Karpas-422 (cell line): ENCODE measurements around the gene TRPM3. TPM values are rescaled to one million over a fixed set of nuclear protein-coding genes. Genes with fewer than 3 reads are reported as not detected.
"Not testable (repeated sequence)": the region's sequence is repeated elsewhere in the genome, so short reads cannot be mapped to it uniquely, and the experiment has no call there.

Experiments used
- DNase-seq: peaks from one replicate; pipeline ENCODE4 v3.0.0-alpha.2; 2015
- H2AFZ ChIP-seq: fragments of 200-600 bp; sonication (generic); 2 replicates; pipeline ENCODE4 v1.6.1; 2014; ENCODE audit warnings: antibody characterized with exemption, low read length, mixed read lengths
- H3K27ac ChIP-seq: fragments of 200-600 bp; sonication (generic); 2 replicates; pipeline ENCODE4 v1.5.1; 2014; ENCODE audit warnings: mild to moderate bottlenecking, low read length, moderate library complexity
- H3K27me3 ChIP-seq: fragments of 200-600 bp; sonication (generic); 2 replicates; pipeline ENCODE4 v1.6.1; 2014; ENCODE audit warnings: low read length, mixed read lengths
- H3K36me3 ChIP-seq: fragments of 200-600 bp; sonication (generic); 2 replicates; pipeline ENCODE4 v1.6.1; 2014; ENCODE audit warnings: low read length, mixed read lengths; ENCODE audit not compliant: insufficient read depth
- H3K4me1 ChIP-seq: fragments of 200-600 bp; sonication (generic); 2 replicates; pipeline ENCODE4 v1.6.1; 2014; ENCODE audit warnings: mild to moderate bottlenecking, low read length, mixed read lengths
- H3K4me2 ChIP-seq: fragments of 200-600 bp; sonication (generic); 2 replicates; pipeline ENCODE4 v1.6.1; 2014; ENCODE audit warnings: low read length, low read depth, mild to moderate bottlenecking; ENCODE audit not compliant: poor library complexity, severe bottlenecking
- H3K4me3 ChIP-seq: fragments of 200-600 bp; sonication (generic); 2 replicates; pipeline ENCODE4 v1.5.1; 2014; ENCODE audit warnings: mild to moderate bottlenecking, antibody characterized with exemption, low read length, mixed read lengths
- H3K79me2 ChIP-seq: fragments of 200-600 bp; sonication (generic); 2 replicates; pipeline ENCODE4 v1.6.1; 2014; ENCODE audit warnings: mild to moderate bottlenecking, low read length, mixed read lengths
- H3K9ac ChIP-seq: fragments of 200-600 bp; sonication (generic); 2 replicates; pipeline ENCODE4 v1.6.0; 2014; ENCODE audit warnings: low read length
- H3K9me2 ChIP-seq: fragments of 200-600 bp; sonication (generic), shearing (Covaris generic); replicated peaks from 2 replicates; pipeline ENCODE4 v1.6.0; 2014; ENCODE audit warnings: mild to moderate bottlenecking, low read length, moderate library complexity; ENCODE audit not compliant: insufficient read depth
- H3K9me3 ChIP-seq: fragments of 300-700, 200-600 bp; sonication (generic); 2 replicates; pipeline ENCODE4 v1.6.1; 2014; ENCODE audit warnings: low read length, mixed read lengths
- H4K20me1 ChIP-seq: fragments of 200-600 bp; sonication (generic); 2 replicates; pipeline ENCODE4 v1.6.1; 2014; ENCODE audit warnings: mild to moderate bottlenecking, antibody characterized with exemption, low read length, low read depth; ENCODE audit not compliant: insufficient read depth
- total RNA-seq: library from RNA; depleted of rRNA; stranded (reverse); fragments of >200 nt; shearing (Covaris generic); gene quantifications from 2 replicates; pipeline ENCODE4 v1.2.3, GENCODE V29; 2014; ENCODE audit warnings: low replicate concordance

Gene TRPM3
- total RNA-seq, 1 experiment from 2014 or later = not detected

GRCh38 chr9:70987986-70988385, 133.4 kb downstream of the TRPM3 start:
- no peaks in the 10 kb centered on the region for H4K20me1 ChIP-seq
- DNase-seq = no peak
- H3K27ac ChIP-seq = no peak overlapping the region

GRCh38 chr9:70986984-70987383, 134.4 kb downstream of the TRPM3 start:
- H3K4me2 ChIP-seq = no peak overlapping the region
- H3K27me3 ChIP-seq = no peaks in the 10 kb centered on the region
- no peak overlapping the region for H3K27ac ChIP-seq
- no peaks in the 10 kb centered on the region for H3K36me3 ChIP-seq
- H3K4me3 ChIP-seq = no peak overlapping the region
- H3K9me3 ChIP-seq = no peaks in the 10 kb centered on the region
- no peak overlapping the region for H2AFZ ChIP-seq
- H4K20me1 ChIP-seq = no peaks in the 10 kb centered on the region
- DNase-seq = no peak
- no peak overlapping the region for H3K9ac ChIP-seq
- H3K9me2 ChIP-seq = no peaks in the 10 kb centered on the region
- H3K79me2 ChIP-seq = no peaks in the 10 kb centered on the region
- H3K4me1 ChIP-seq = no peaks in the 10 kb centered on the region

More at GRCh38 chr9:70987986-70988385, 133.4 kb downstream of the TRPM3 start:
- H3K27me3 ChIP-seq = no peaks in the 10 kb centered on the region
- no peaks in the 10 kb centered on the region for H3K4me1 ChIP-seq
- H3K9me2 ChIP-seq = no peaks in the 10 kb centered on the region
- H3K9me3 ChIP-seq = no peaks in the 10 kb centered on the region
- H3K79me2 ChIP-seq = no peaks in the 10 kb centered on the region
- H3K36me3 ChIP-seq = no peaks in the 10 kb centered on the region
- no peak overlapping the region for H3K4me2 ChIP-seq
- H3K4me3 ChIP-seq = no peak overlapping the region
- H3K9ac ChIP-seq = no peak overlapping the region
- no peak overlapping the region for H2AFZ ChIP-seq

- Histone ChIP-seq H3K4me2 (no peak overlapping the region), H3K27ac (no peak overlapping the region), H3K9me3 (no peaks in the 10 kb centered on the region), H3K27me3 (no peaks in the 10 kb centered on the region), H4K20me1 (no peaks in the 10 kb centered on the region), H3K36me3 (no peaks in the 10 kb centered on the region), H3K4me3 (no peak overlapping the region), H3K9ac (no peak overlapping the region), H3K79me2 (no peaks in the 10 kb centered on the region), H3K4me1 (no peaks in the 10 kb centered on the region), H3K9me2 (no peaks in the 10 kb centered on the region), H2AFZ (no peak overlapping the region)
- no peak for DNase-seq
Observed at GRCh38 chr9:70983723-70984295, 137.6 kb downstream of the TRPM3 start.

- Histone ChIP-seq H3K4me1 (no peaks in the 10 kb centered on the region), H3K4me3 (no peak overlapping the region), H2AFZ (no peak overlapping the region), H3K27ac (no peak overlapping the region), H3K36me3 (no peaks in the 10 kb centered on the region), H3K27me3 (no peaks in the 10 kb centered on the region), H3K9me2 (no peaks in the 10 kb centered on the region), H3K9ac (no peak overlapping the region), H4K20me1 (no peaks in the 10 kb centered on the region), H3K9me3 (no peaks in the 10 kb centered on the region), H3K79me2 (no peaks in the 10 kb centered on the region), H3K4me2 (no peak overlapping the region)
- DNase-seq = no peak
Observed at GRCh38 chr9:70981312-70981711, 140.1 kb downstream of the TRPM3 start.

GRCh38 chr9:70979966-70980365, 141.5 kb downstream of the TRPM3 start:
- H4K20me1 ChIP-seq = no peaks in the 10 kb centered on the region
- H3K27ac ChIP-seq = no peak overlapping the region
- no peaks in the 10 kb centered on the region for H3K4me1 ChIP-seq
- DNase-seq = no peak
- H3K79me2 ChIP-seq = no peaks in the 10 kb centered on the region
- H3K4me3 ChIP-seq = no peak overlapping the region
- no peaks in the 10 kb centered on the region for H3K36me3 ChIP-seq
- no peaks in the 10 kb centered on the region for H3K27me3 ChIP-seq
- no peak overlapping the region for H3K4me2 ChIP-seq
- H3K9me3 ChIP-seq = no peaks in the 10 kb centered on the region
- no peak overlapping the region for H2AFZ ChIP-seq
- H3K9ac ChIP-seq = no peak overlapping the region
- H3K9me2 ChIP-seq = no peaks in the 10 kb centered on the region

- Histone ChIP-seq H3K27ac (no peak overlapping the region), H3K4me2 (no peak overlapping the region), H3K36me3 (no peaks in the 10 kb centered on the region), H4K20me1 (no peaks in the 10 kb centered on the region), H3K79me2 (no peaks in the 10 kb centered on the region), H3K9me3 (no peaks in the 10 kb centered on the region), H3K4me1 (no peaks in the 10 kb centered on the region), H3K27me3 (no peaks in the 10 kb centered on the region), H2AFZ (no peak overlapping the region), H3K4me3 (no peak overlapping the region), H3K9ac (no peak overlapping the region), H3K9me2 (no peaks in the 10 kb centered on the region)
- DNase-seq = no peak
Observed at GRCh38 chr9:70978085-70978484, 143.3 kb downstream of the TRPM3 start.

GRCh38 chr9:70975821-70976220, 145.6 kb downstream of the TRPM3 start:
- no peak overlapping the region for H3K27ac ChIP-seq
- no peaks in the 10 kb centered on the region for H3K79me2 ChIP-seq
- no peaks in the 10 kb centered on the region for H3K9me2 ChIP-seq
- H2AFZ ChIP-seq = no peak overlapping the region
- no peaks in the 10 kb centered on the region for H3K27me3 ChIP-seq
- H3K4me1 ChIP-seq = no peaks in the 10 kb centered on the region
- no peak for DNase-seq
- H3K4me2 ChIP-seq = no peak overlapping the region
- H3K9ac ChIP-seq = no peak overlapping the region
- no peaks in the 10 kb centered on the region for H3K9me3 ChIP-seq
- no peak overlapping the region for H3K4me3 ChIP-seq
- no peaks in the 10 kb centered on the region for H3K36me3 ChIP-seq
- H4K20me1 ChIP-seq = no peaks in the 10 kb centered on the region

- Histone ChIP-seq H4K20me1 (no peaks in the 10 kb centered on the region), H3K27me3 (no peaks in the 10 kb centered on the region), H2AFZ (no peak overlapping the region), H3K4me2 (no peak overlapping the region), H3K79me2 (no peaks in the 10 kb centered on the region), H3K4me1 (no peaks in the 10 kb centered on the region), H3K9me3 (no peaks in the 10 kb centered on the region), H3K9ac (no peak overlapping the region), H3K9me2 (no peaks in the 10 kb centered on the region), H3K36me3 (no peaks in the 10 kb centered on the region), H3K27ac (no peak overlapping the region), H3K4me3 (no peak overlapping the region)
- DNase-seq = no peak
Observed at GRCh38 chr9:70971723-70972122, 149.7 kb downstream of the TRPM3 start.

GRCh38 chr9:70966380-70966779, 155.0 kb downstream of the TRPM3 start:
- not testable (repeated sequence) for H3K4me1 ChIP-seq, H3K4me2 ChIP-seq, H4K20me1 ChIP-seq, DNase-seq, H3K4me3 ChIP-seq, H3K27me3 ChIP-seq, H3K9me2 ChIP-seq, H3K79me2 ChIP-seq, H3K36me3 ChIP-seq, H3K27ac ChIP-seq, H3K9me3 ChIP-seq, H2AFZ ChIP-seq, H3K9ac ChIP-seq
